GM19238 (cell line): ENCODE data around the gene CCDC60.
"Not testable (repeated sequence)": the region's sequence is repeated elsewhere in the genome, so short reads cannot be mapped to it uniquely, and the experiment has no call there.

Experiments used
- DNase-seq: peaks from one replicate; pipeline ENCODE4 v3.0.0; 2011; ENCODE audit warnings: low spot score; ENCODE audit not compliant: insufficient read length

The CCDC60 gene

DNA sequence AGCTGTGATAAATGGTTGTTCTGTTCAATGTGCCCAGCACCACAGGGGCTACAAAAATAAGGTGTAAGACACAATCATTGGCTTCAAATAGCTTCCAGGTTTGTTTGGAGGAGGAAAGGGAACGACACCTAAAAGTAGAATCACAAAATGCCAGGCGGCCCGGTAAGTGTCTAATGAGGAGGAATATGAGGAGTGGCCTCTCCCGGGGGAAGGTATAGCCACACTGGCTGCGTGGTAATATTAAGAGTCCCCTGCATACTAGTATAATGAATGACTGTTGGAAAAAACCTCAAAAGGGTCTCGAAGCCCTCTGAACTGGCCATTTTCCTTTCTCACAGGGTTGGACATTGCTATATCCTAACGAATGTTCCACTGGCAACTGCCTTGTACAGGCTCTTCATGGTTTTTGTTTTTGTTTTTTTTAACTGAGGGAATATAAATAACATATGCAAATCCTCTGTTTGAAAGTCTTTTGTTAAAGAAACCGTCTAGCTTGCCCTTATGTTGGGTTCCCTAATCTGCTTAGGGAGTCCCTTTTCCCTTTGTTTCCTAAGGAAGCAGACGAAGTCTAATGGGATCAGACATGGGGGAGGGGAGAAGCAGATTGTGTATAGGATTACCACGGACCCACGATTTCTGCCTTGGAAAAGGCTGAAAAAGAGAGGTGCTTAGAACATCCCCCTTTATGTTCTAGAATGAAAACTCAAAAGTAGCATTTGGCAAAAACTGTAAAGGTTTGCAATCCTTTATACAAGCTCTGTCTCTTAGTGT lies 4.2 kb downstream of the CCDC60 start:
- DNase-seq: no peak

- no peak for DNase-seq
Measured at GRCh38 chr12:119340578-119340977, 6.0 kb downstream of the CCDC60 start.

DNA sequence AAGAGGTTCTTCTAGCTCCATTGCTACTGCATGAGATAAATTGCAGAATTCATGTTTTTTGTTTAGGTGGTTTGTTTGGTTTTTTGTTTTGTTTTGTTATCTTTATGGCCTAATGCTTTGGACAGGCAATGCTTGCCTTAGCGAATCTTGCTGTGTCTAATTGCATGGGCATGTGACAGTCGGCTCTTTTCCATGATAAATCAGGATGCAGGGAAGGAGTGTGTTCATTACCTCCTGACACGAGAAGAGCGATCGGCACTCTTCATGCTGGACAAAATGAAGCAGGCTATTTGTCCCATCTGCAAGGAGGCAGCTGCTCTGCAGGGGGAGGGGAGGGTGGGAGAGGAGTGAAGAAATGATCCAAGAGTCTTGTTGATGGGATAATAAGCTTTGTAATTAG lies 6.5 kb downstream of the CCDC60 start:
- DNase-seq: no peak

DNA sequence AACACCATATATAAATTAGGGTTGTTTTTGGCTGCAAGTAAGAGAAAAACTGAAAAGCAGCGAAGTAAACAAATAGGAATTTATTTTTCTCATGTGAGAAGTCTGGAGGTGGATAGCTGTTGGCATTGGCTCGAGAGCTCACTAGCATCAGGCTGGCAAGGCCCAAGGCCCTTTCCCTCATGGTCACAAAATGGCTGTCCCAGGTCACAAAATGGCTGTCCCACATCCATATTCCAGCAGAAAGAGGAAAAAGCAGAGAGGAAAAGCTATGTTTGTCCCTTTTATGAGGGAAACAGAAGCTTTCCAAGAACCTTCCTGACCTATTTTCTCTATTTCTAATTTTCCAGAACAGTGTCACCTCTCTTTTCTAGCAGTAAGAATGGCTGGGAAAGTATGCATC lies 7.5 kb downstream of the CCDC60 start:
- DNase-seq: no peak

DNA sequence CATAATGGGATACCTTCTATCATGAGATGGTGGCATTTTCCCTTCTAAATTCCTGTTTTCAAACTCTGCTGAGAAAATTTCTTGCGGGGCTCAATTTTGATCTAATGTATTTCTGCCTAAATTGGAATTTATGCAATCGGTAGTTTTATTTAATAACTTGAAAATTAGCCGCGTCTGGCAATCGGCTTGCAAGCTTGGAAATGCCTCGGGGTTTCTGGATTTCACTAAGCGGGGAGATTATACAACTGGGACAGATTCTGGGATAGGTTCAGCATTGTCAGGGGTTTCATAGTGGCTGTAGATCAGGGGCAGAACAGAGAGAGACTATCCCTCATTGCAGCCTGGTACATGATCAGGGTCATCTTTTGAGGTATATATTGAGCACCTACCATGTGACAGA lies 8.6 kb downstream of the CCDC60 start:
- DNase-seq: no peak

GRCh38 chr12:119354172-119354571 lies 19.6 kb downstream of the CCDC60 start:
- DNase-seq: no peak

- not testable (repeated sequence) for DNase-seq
Measured at GRCh38 chr12:119360366-119360765, 25.8 kb downstream of the CCDC60 start.

GRCh38 chr12:119363037-119363436 lies 28.5 kb downstream of the CCDC60 start:
- DNase-seq: no peak

- DNase-seq: no peak
Measured at GRCh38 chr12:119363490-119363889, 29.0 kb downstream of the CCDC60 start.

GRCh38 chr12:119365451-119365850 lies 30.9 kb downstream of the CCDC60 start:
- DNase-seq: no peak

DNA sequence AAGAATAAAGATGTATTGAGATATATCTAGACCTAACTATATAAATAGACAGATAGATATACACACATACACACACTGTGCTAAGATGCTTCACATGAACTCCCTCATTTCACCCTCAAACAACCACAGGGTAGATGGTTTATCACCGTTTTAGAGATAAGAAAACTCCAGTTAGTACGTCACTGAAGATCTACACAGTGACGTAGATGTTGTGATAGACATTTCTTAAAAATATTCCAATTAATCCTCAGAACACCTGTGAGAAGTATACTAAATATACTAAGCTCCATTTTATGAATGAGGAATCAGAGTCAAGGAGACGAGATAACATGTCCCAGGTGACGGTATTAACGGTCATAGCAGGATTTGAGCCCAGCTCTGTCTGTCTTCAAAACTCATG lies 31.5 kb downstream of the CCDC60 start:
- no peak for DNase-seq

DNA sequence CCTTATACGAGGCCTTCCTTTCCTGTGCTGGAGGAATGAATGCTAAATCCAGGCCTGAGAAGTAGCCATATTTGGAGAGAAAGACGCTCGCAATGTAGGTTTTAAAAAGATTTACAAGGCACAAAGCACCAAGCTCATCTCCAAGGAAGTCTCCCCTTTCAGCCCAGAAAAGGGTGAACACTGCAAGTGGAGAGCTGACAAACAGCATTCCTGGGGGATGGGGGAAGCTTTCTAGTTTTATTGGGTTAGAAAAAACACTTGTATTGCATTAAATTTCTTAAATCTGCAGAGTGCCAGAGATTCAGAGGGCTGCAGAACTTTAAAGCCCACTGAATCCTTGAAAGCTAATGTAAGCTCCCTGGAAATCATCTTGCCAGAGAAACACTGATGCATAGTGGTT lies 34.6 kb downstream of the CCDC60 start:
- no peak for DNase-seq

DNA sequence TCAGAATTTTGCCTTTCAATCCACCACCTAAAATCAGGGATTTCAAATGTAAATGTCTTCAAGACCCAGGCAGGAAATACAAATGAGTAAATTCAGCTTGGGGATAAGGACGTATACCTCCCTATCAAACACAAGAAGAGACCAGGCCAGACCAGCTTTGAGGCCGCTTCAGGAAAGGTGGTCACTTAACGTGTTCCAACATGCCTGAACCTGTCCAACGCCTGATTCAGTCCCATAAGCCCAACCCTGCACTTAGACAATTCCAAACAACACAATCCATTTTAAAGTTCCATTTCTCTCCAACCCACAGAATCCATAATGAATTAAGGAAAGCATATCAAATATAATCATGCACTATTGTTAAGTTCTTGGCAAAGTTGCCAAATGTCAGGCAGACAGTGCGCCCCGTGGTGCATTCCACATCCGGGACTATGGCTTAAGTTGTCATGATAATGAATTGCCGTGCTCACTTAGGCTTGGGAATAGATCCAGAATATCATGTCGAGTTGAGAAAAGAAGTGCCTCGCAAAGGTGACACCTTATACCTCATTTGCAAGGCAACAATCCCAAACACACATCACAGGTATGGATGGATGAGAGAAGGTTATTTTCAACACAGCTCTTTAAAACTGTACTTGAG lies 35.5 kb downstream of the CCDC60 start:
- no peak for DNase-seq

- no peak for DNase-seq
Measured at GRCh38 chr12:119372540-119372939, 38.0 kb downstream of the CCDC60 start.

- no peak for DNase-seq
Measured at GRCh38 chr12:119373001-119373400, 38.5 kb downstream of the CCDC60 start.

GRCh38 chr12:119373666-119374065 lies 39.1 kb downstream of the CCDC60 start:
- no peak for DNase-seq

GRCh38 chr12:119374635-119375034 lies 40.1 kb downstream of the CCDC60 start:
- no peak for DNase-seq

GRCh38 chr12:119375075-119375882 lies 40.8 kb downstream of the CCDC60 start:
- DNase-seq: peak; percentile 16

DNA sequence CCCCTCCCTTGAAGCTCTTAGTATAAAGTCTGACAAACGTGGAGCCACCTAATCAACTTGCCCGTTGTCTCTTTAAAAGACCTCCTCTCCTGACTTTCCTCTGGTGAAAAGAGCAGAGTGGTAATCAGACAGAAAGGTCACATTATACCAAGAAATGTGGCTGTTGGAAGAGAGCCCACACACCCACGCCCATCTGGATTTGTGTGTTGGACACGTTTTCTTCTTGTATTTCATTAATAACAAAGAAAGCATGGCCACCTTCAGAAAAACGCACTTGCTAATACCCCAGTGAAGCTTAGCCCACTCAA lies 41.3 kb downstream of the CCDC60 start:
- no peak for DNase-seq

GRCh38 chr12:119378903-119379302 lies 44.4 kb downstream of the CCDC60 start:
- DNase-seq: no peak

DNA sequence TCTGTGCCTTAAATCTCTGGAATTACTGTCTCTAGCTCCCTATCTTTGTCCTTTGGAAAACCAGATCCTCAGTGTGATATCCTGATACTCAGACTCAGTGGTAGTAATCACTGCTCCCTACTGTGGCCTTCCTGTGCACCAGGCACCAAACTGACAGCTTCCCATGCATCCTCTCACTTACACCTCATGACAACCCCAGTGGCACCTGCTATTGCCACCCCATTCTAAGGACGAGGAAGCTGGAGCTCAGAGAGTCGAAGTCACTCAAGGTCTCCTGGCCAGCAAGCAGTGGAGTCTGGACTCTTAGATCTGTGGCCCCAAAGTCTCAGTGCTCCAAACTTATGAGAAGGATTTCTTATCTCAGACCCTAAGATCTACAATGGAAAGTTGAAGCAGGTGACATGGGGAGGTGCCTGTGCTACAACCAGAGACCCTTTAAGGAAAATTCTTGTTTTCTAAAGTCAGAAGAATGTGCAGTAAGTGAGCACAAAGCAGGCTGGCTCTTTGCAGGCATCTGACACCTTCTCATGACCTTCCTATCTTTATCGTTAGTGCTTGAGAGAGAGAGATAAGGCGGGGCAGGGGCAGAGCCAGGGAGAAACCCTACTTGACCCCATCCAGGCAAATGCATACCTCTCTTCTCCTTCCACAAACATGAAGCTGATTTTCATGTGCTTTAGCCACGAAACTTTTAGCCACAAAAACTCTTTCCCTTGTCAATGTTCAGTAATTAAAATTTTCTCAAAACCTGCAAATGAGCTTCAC lies 47.1 kb downstream of the CCDC60 start:
- no peak for DNase-seq

DNA sequence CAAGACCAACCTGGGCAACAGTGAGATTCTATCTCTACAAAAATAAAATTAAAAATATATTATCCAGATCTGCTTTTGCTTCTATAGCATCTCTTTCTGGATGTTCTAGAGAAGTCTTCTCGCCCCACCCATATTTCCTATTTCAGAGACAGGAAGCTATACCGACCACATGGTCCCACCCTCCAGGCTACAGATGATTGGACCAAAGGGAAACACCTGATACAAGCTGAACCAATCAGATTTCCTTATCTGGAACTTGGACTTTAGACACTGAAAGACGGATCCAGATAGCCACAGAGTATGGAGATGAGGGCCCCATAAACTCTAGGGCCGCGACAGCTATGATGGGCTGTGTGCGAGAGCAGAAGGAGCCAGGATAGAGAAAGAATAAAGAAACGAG lies 48.7 kb downstream of the CCDC60 start:
- no peak for DNase-seq
